Panc1 (cell line): ENCODE results near the gene EYS. TPM values are rescaled to one million over a fixed set of nuclear protein-coding genes. Genes with fewer than 3 reads are reported as not detected.

Source experiments
- ATAC-seq: fragments of 200-7000 bp; cut with Tn5 transposase; 2 replicates; pipeline ENCODE4 v1.9.1; 2020; ENCODE audit warnings: mild to moderate bottlenecking, moderate library complexity
- BruUV-seq: library from RNA; stranded (reverse); fragments of 400-500 nt; replicated peaks from 2 replicates; lab custom pipeline; 2021; lab: Mats Ljungman, UMichigan
- CTCF ChIA-PET: fragments of 300-600 bp; sonication (Branson Sonifier 250); formaldehyde crosslinking; loops from one replicate; lab custom pipeline; 2022; ENCODE audit warnings: antibody characterized with exemption; lab: Charles Lee
- POLR2A ChIA-PET: fragments of 300-600 bp; sonication (Branson Sonifier 250); formaldehyde crosslinking; loops from one replicate; lab custom pipeline; 2022; ENCODE audit warnings: antibody characterized with exemption; lab: Charles Lee
- DNase-seq: peaks from one replicate; pipeline ENCODE4 v3.0.0-alpha.2; 2010; ENCODE audit warnings: low read depth, low spot score
- H3K27ac ChIP-seq: 2 replicates; pipeline ENCODE4 v1.5.1; 2011; ENCODE audit warnings: mild to moderate bottlenecking, low read length, inconsistent platforms
- H3K27me3 ChIP-seq: fragments of 200-500 bp; sonication (Bioruptor generic); 2 replicates; pipeline ENCODE4 v1.6.0; 2014; ENCODE audit warnings: low read length, inconsistent platforms; ENCODE audit not compliant: control insufficient read depth, insufficient read depth
- H3K36me3 ChIP-seq: fragments of 200-500 bp; sonication (Bioruptor generic); 2 replicates; pipeline ENCODE4 v1.5.1; 2014; ENCODE audit warnings: inconsistent platforms, mild to moderate bottlenecking, low read length, moderate library complexity; ENCODE audit not compliant: control insufficient read depth, insufficient read depth
- H3K4me1 ChIP-seq: 2 replicates; pipeline ENCODE4 v1.5.1; 2011; ENCODE audit warnings: inconsistent platforms, mild to moderate bottlenecking, low read length, moderate library complexity; ENCODE audit not compliant: control insufficient read depth, insufficient read depth
- H3K4me3 ChIP-seq, 2 experiments: 2 replicates each; pipeline ENCODE4 v1.5.1; 2011 to 2012; ENCODE audit warnings: low read depth in 2 of 2, low read length in 2 of 2, mild to moderate bottlenecking in 2 of 2, inconsistent platforms in 1 of 2, moderate library complexity in 1 of 2
- H3K9me3 ChIP-seq: fragments of 200-500 bp; sonication (Bioruptor generic); 2 replicates; pipeline ENCODE4 v1.5.1; 2014; ENCODE audit warnings: low read depth, mild to moderate bottlenecking, inconsistent platforms, low read length, moderate library complexity; ENCODE audit not compliant: control insufficient read depth, insufficient read depth
- POLR2AphosphoS5 ChIP-seq: IDR thresholded peaks from 2 replicates; pipeline ENCODE4 v1.6.1; 2012; ENCODE audit warnings: mild to moderate bottlenecking, low read depth, low read length, moderate library complexity
- SIN3A ChIP-seq: IDR thresholded peaks from 2 replicates; pipeline ENCODE4 v1.6.1; 2012; ENCODE audit warnings: low read depth, mild to moderate bottlenecking, low read length, moderate library complexity, borderline replicate concordance; ENCODE audit not compliant: insufficient read depth
- TCF7L2 ChIP-seq: IDR thresholded peaks from 2 replicates; pipeline ENCODE4 v1.6.1; 2011; ENCODE audit warnings: mild to moderate bottlenecking, low read depth, low read length, inconsistent platforms
- in situ Hi-C: cut with HindIII; loops from 2 replicates; pipeline ENCODE4 v1.10.0; 2016; ENCODE audit warnings: low sequenced_read_pairs, low pct_unique_long_range_greater_than_20kb
- intact Hi-C: fragments of 100-400 bp; cut with micrococcal nuclease; formaldehyde crosslinking; loops from one replicate; pipeline ENCODE4 v1.10.0; 2022; ENCODE audit not compliant: unreplicated experiment
- total RNA-seq: library from RNA; stranded (reverse); gene quantifications from one replicate; pipeline ENCODE4 v1.2.1, GENCODE V29; 2021; ENCODE audit not compliant: unreplicated experiment
- TF ChIP-seq, protein P1 (sequence below): fragments of 450-650 bp; IDR thresholded peaks from 2 replicates; pipeline ENCODE4 v1.5.1; 2017; ENCODE audit warnings: mild to moderate bottlenecking
- TF ChIP-seq, protein P2 (sequence below), 2 experiments: IDR thresholded peaks; 2 replicates each; pipeline ENCODE4 v1.6.1; 2011 to 2012; ENCODE audit warnings: low read depth in 2 of 2, control low read depth in 1 of 2, low read length in 1 of 2, mild to moderate bottlenecking in 1 of 2, moderate library complexity in 1 of 2; ENCODE audit not compliant: insufficient read depth in 1 of 2

Gene EYS
- total RNA-seq, 1 experiment from 2014 or later = not detected

DNA sequence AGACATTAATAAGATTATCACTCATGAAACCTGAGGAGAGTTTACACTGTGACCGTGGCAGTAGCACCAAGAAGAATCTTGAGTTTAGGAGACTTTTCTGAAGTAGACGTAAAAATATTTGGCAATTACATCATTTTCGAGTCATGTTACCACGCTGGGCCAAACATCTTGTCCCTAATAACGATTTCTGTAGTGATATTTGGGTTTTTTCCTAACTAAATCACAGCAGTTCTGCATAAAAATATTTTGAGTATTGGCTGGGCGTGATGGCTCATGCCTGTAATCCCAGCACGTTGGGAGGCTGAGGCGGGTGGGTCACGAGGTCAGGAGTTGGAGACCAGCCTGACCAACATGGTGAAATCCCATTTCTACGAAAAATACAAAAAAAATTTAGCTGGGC lies 1809.1 kb downstream of the EYS start:
- ATAC-seq = no peak
- Histone ChIP-seq H3K9me3 (no peaks in the 10 kb centered on the region), H3K27me3 (no peaks in the 10 kb centered on the region), H3K27ac (no peak overlapping the region), H3K4me1 (no peaks in the 10 kb centered on the region), H3K4me3 (no peak overlapping the region), H3K36me3 (no peaks in the 10 kb centered on the region)
- DNase-seq = no peak
- CTCF ChIA-PET = no interaction called here
- POLR2A ChIA-PET = no interaction called here
- TF ChIP-seq, protein P1, sequence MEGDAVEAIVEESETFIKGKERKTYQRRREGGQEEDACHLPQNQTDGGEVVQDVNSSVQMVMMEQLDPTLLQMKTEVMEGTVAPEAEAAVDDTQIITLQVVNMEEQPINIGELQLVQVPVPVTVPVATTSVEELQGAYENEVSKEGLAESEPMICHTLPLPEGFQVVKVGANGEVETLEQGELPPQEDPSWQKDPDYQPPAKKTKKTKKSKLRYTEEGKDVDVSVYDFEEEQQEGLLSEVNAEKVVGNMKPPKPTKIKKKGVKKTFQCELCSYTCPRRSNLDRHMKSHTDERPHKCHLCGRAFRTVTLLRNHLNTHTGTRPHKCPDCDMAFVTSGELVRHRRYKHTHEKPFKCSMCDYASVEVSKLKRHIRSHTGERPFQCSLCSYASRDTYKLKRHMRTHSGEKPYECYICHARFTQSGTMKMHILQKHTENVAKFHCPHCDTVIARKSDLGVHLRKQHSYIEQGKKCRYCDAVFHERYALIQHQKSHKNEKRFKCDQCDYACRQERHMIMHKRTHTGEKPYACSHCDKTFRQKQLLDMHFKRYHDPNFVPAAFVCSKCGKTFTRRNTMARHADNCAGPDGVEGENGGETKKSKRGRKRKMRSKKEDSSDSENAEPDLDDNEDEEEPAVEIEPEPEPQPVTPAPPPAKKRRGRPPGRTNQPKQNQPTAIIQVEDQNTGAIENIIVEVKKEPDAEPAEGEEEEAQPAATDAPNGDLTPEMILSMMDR = no peak
- TF ChIP-seq SIN3A = no peak
- no peak for TF ChIP-seq POLR2AphosphoS5
- TF ChIP-seq, protein P2, sequence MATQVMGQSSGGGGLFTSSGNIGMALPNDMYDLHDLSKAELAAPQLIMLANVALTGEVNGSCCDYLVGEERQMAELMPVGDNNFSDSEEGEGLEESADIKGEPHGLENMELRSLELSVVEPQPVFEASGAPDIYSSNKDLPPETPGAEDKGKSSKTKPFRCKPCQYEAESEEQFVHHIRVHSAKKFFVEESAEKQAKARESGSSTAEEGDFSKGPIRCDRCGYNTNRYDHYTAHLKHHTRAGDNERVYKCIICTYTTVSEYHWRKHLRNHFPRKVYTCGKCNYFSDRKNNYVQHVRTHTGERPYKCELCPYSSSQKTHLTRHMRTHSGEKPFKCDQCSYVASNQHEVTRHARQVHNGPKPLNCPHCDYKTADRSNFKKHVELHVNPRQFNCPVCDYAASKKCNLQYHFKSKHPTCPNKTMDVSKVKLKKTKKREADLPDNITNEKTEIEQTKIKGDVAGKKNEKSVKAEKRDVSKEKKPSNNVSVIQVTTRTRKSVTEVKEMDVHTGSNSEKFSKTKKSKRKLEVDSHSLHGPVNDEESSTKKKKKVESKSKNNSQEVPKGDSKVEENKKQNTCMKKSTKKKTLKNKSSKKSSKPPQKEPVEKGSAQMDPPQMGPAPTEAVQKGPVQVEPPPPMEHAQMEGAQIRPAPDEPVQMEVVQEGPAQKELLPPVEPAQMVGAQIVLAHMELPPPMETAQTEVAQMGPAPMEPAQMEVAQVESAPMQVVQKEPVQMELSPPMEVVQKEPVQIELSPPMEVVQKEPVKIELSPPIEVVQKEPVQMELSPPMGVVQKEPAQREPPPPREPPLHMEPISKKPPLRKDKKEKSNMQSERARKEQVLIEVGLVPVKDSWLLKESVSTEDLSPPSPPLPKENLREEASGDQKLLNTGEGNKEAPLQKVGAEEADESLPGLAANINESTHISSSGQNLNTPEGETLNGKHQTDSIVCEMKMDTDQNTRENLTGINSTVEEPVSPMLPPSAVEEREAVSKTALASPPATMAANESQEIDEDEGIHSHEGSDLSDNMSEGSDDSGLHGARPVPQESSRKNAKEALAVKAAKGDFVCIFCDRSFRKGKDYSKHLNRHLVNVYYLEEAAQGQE (IDR thresholded peaks at IDR 0.05; ENCODE audit: insufficient read depth in 1 of 2, low read depth in 2 of 2, low read length in 1 of 2) = no peak
- TF ChIP-seq TCF7L2 = no peak
- no TSS peak for BruUV-seq
- in situ Hi-C loops (no loop called here), intact Hi-C loops (no loop called here)

- H3K4me1 ChIP-seq = no peaks in the 10 kb centered on the region
- no peak for DNase-seq
- in situ Hi-C loops = no loop called here
- no peak overlapping the region for H3K4me3 ChIP-seq
- BruUV-seq = no TSS peak
- intact Hi-C loops = no loop called here
- ChIA-PET POLR2A (no interaction called here), CTCF (no interaction called here)
- no peaks in the 10 kb centered on the region for H3K27me3 ChIP-seq
- no peaks in the 10 kb centered on the region for H3K9me3 ChIP-seq
- no peak for ATAC-seq
- no peaks in the 10 kb centered on the region for H3K36me3 ChIP-seq
- no peak overlapping the region for H3K27ac ChIP-seq
- TF ChIP-seq, protein P1 = no peak
- TF ChIP-seq SIN3A = no peak
- no peak for TF ChIP-seq POLR2AphosphoS5
- no peak for TF ChIP-seq TCF7L2
- TF ChIP-seq, protein P2 (IDR thresholded peaks at IDR 0.05; ENCODE audit: insufficient read depth in 1 of 2, low read depth in 2 of 2, low read length in 1 of 2) = no peak
These were observed 1809.6 kb downstream of the EYS start for GRCh38 chr6:63897459-63897858.
